Osteocyte (in vitro differentiated cells): ENCODE data around the gene TIAL1. TPM values are rescaled to one million over a fixed set of nuclear protein-coding genes. Genes with fewer than 3 reads are reported as not detected.

Source experiments
- DNase-seq: peaks from one replicate; pipeline ENCODE4 v3.0.0; 2021; ENCODE audit warnings: mixed read lengths; ENCODE audit not compliant: unreplicated experiment; ENCODE audit errors: extremely low spot score
- H3K27ac Mint-ChIP-seq: one replicate; pipeline ENCODE4 v1.8.0; 2021; ENCODE audit warnings: mild to moderate bottlenecking, mixed read lengths; ENCODE audit not compliant: unreplicated experiment
- H3K27me3 Mint-ChIP-seq: one replicate; pipeline ENCODE4 v1.8.0; 2021; ENCODE audit warnings: mixed read lengths; ENCODE audit not compliant: unreplicated experiment
- H3K36me3 Mint-ChIP-seq: one replicate; pipeline ENCODE4 v1.8.0; 2021; ENCODE audit warnings: mixed read lengths; ENCODE audit not compliant: unreplicated experiment
- H3K4me1 Mint-ChIP-seq: one replicate; pipeline ENCODE4 v1.8.0; 2021; ENCODE audit warnings: mixed read lengths; ENCODE audit not compliant: unreplicated experiment
- H3K4me3 Mint-ChIP-seq: one replicate; pipeline ENCODE4 v1.8.0; 2021; ENCODE audit warnings: mild to moderate bottlenecking, moderate library complexity, mixed read lengths; ENCODE audit not compliant: unreplicated experiment
- H3K9me3 Mint-ChIP-seq: one replicate; pipeline ENCODE4 v1.8.0; 2021; ENCODE audit warnings: mixed read lengths; ENCODE audit not compliant: unreplicated experiment
- long read RNA-seq: library from polyadenylated mRNA; unstranded; transcript quantifications from one replicate; pipeline ENCODE4 v2.0.0, GENCODE V29; 2021
- total RNA-seq: library from RNA; stranded (reverse); gene quantifications from 2 replicates; pipeline ENCODE4 v1.2.1, GENCODE V29; 2021
- TF ChIP-seq, protein P1 (sequence below): fragments of 200-600 bp; sonication (generic); IDR thresholded peaks from 2 replicates; pipeline ENCODE4 v1.5.0; 2021; ENCODE audit warnings: antibody characterized with exemption, mild to moderate bottlenecking, moderate library complexity

The TIAL1 gene
- 125 and 133 TPM in 2 replicates for total RNA-seq
- long read RNA-seq, full-length matches to known transcripts, result 2 of 16 reads
- long read RNA-seq, partial matches to known transcripts, result 6 of 16 reads
- long read RNA-seq, other reads (novel, unspliced or antisense), result 8 of 16 reads

- Mint-ChIP-seq H3K27me3 (no peaks in the 10 kb centered on the region), H3K36me3 (peaks cover 7% of the 10 kb centered on the region), H3K4me1 (peaks cover 45% of the 10 kb centered on the region), H3K4me3 (peak within 1 kb of the TSS; percentile 97), H3K27ac (peak within 1 kb of the TSS; percentile 99), H3K9me3 (peaks cover 4% of the 10 kb centered on the region)
- peak; percentile 98 for DNase-seq
- TF ChIP-seq, protein P1, sequence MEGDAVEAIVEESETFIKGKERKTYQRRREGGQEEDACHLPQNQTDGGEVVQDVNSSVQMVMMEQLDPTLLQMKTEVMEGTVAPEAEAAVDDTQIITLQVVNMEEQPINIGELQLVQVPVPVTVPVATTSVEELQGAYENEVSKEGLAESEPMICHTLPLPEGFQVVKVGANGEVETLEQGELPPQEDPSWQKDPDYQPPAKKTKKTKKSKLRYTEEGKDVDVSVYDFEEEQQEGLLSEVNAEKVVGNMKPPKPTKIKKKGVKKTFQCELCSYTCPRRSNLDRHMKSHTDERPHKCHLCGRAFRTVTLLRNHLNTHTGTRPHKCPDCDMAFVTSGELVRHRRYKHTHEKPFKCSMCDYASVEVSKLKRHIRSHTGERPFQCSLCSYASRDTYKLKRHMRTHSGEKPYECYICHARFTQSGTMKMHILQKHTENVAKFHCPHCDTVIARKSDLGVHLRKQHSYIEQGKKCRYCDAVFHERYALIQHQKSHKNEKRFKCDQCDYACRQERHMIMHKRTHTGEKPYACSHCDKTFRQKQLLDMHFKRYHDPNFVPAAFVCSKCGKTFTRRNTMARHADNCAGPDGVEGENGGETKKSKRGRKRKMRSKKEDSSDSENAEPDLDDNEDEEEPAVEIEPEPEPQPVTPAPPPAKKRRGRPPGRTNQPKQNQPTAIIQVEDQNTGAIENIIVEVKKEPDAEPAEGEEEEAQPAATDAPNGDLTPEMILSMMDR, result no peak
Observed at GRCh38 chr10:119596537-119597404, at the start of gene TIAL1. Gene TIAL1 (minus strand): TSS chr10:119596964. CDS start chr10:119596465, 499 bp downstream.

DNA sequence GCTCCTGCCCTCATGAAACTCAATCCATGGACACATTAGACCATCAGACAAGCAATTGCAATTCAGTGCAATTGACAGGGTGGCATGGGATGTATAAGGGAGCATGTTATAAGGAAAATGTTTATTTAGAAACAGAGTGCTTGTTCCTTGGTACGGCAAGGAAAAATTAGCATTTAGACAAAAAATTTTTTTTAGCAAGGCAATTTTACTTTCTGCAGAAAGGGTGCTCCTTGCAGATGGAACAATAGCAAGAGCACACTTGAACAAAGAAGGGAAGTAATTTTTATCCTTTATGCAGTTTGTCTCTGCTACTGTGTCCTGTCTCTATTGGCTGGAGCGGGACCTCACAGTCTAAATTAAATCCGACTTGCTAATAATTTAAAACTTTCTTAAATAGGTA lies 48.2 kb upstream of the TIAL1 start:
- no peaks in the 10 kb centered on the region for H3K27me3 Mint-ChIP-seq
- no peak overlapping the region for H3K27ac Mint-ChIP-seq
- H3K4me3 Mint-ChIP-seq, result no peak overlapping the region
- no peaks in the 10 kb centered on the region for H3K4me1 Mint-ChIP-seq
- DNase-seq, result no peak
- no peaks in the 10 kb centered on the region for H3K9me3 Mint-ChIP-seq
- TF ChIP-seq, protein P1, result no peak
- H3K36me3 Mint-ChIP-seq, result no peaks in the 10 kb centered on the region

DNA sequence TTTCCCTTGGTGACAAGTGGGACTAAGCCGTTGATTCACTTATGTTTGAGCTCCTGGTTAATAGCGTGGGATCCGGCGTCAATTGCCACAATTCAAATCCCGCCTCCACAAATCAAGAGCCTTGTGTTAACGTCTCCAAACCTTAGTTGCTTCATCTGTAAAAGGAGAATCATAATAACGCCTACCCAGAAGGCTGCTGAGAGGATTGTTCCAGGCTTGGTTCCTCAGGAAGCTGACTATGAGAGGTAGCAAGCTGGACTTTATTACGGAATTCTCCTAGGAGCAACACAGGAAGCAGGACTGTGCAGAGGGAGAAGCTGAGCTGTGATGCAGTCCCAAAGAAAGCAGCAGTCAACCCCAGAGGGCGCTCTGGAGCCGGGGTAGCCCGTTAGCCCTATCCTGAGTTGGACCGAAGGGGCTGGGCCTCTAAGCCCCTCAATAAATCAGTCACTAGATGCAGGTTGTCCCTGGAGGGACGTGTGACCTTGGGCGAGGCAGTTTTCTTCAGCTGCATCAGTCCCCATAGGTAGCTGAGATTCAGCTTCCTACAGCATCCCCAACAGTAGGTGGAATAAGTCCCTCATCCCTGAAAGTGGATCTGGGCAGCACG lies 47.5 kb upstream of the TIAL1 start:
- no peaks in the 10 kb centered on the region for H3K4me1 Mint-ChIP-seq
- H3K27me3 Mint-ChIP-seq, result no peaks in the 10 kb centered on the region
- no peak for DNase-seq
- no peaks in the 10 kb centered on the region for H3K9me3 Mint-ChIP-seq
- TF ChIP-seq, protein P1, result no peak
- H3K36me3 Mint-ChIP-seq, result no peaks in the 10 kb centered on the region
- H3K27ac Mint-ChIP-seq, result no peak overlapping the region
- no peak overlapping the region for H3K4me3 Mint-ChIP-seq

GRCh38 chr10:119643306-119644204 lies 46.8 kb upstream of the TIAL1 start:
- no peak for DNase-seq
- H3K27me3 Mint-ChIP-seq, result no peaks in the 10 kb centered on the region
- H3K27ac Mint-ChIP-seq, result no peak overlapping the region
- TF ChIP-seq, protein P1, result no peak
- H3K4me1 Mint-ChIP-seq, result no peaks in the 10 kb centered on the region
- H3K36me3 Mint-ChIP-seq, result no peaks in the 10 kb centered on the region
- no peak overlapping the region for H3K4me3 Mint-ChIP-seq
- H3K9me3 Mint-ChIP-seq, result no peaks in the 10 kb centered on the region
